HG03196 (cell line): ENCODE results near the gene ARRB1.
"Not testable (repeated sequence)": the region's sequence is repeated elsewhere in the genome, so short reads cannot be mapped to it uniquely, and the experiment has no call there.

Source experiments
- ATAC-seq: cut with Tn5 transposase; IDR thresholded peaks from one replicate; pipeline ENCODE4 v1.9.1; 2021; ENCODE audit not compliant: unreplicated experiment

ARRB1 gene

GRCh38 chr11:75277991-75278790, 73.3 kb downstream of the ARRB1 start:
- ATAC-seq: no peak

DNA sequence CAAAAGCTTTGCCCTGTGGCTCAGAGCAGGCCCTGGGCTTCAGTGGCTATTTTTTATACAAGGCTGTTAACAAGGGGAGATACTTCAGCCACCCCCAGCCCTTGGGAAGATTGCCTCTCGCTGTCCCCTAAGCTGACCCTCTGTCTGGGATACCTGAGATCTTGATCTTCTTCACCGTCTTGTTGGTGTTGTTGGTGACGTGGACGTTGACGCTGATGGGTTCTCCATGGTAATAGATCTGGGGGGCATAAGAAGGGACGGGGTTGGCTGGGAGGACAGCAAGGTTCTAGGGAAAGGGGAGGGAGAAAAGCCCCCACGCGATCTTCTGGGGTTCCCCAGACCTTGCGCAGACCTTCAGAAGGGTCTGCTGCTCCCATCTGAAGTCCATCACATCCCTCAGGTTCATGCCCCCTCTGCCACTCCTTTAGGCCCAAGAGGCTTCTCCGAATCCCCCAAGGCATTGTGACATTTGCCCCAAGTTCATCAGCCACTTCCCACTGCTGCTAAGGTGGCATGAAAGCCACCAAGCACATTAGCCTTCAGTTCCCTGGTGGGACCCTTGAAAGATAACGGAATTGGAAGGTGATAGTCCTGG, 74.2 kb downstream of the ARRB1 start:
- ATAC-seq: no peak

DNA sequence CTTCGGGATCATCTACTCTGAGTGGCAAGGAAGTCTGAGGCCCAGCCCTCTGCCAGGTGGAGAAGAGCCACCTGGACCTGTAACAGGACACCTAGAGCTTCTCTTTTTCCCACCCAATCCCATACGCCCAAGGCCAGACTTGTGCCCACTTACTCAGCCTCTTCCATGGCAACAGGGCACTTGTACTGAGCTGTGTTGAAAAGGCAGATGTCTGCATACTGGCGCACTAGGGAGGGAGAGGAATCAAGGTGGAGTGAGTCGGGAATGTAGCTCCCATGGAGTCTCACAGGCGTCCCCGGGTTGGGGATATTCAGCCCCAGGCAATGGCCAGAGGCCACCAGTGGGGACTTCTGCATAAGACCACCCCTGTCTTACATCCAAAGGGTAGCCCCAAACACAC, 74.8 kb downstream of the ARRB1 start:
- ATAC-seq: no peak

DNA sequence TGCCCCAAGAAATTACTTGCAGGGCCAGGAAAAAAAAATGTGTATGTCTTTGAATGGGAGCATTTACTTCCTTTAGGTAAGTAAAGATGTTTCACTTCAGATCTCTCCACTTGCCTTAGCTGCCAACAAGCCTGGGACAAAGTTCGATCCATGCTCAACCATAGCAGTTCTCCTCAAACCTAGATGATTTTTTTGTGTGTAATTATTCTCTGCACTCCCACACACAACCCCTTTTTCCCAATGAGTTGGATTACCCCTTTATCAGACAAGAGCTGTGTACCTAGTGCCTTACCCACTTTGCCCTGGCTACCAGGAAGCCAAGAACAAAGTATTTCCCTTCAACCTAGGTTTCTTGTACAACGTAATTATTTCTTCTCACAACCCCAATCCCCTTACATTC, 75.3 kb downstream of the ARRB1 start:
- ATAC-seq: no peak

GRCh38 chr11:75275581-75275980, 75.9 kb downstream of the ARRB1 start:
- ATAC-seq: no peak

- not testable (repeated sequence) for ATAC-seq
Observed at GRCh38 chr11:75274716-75275115, 76.7 kb downstream of the ARRB1 start.

DNA sequence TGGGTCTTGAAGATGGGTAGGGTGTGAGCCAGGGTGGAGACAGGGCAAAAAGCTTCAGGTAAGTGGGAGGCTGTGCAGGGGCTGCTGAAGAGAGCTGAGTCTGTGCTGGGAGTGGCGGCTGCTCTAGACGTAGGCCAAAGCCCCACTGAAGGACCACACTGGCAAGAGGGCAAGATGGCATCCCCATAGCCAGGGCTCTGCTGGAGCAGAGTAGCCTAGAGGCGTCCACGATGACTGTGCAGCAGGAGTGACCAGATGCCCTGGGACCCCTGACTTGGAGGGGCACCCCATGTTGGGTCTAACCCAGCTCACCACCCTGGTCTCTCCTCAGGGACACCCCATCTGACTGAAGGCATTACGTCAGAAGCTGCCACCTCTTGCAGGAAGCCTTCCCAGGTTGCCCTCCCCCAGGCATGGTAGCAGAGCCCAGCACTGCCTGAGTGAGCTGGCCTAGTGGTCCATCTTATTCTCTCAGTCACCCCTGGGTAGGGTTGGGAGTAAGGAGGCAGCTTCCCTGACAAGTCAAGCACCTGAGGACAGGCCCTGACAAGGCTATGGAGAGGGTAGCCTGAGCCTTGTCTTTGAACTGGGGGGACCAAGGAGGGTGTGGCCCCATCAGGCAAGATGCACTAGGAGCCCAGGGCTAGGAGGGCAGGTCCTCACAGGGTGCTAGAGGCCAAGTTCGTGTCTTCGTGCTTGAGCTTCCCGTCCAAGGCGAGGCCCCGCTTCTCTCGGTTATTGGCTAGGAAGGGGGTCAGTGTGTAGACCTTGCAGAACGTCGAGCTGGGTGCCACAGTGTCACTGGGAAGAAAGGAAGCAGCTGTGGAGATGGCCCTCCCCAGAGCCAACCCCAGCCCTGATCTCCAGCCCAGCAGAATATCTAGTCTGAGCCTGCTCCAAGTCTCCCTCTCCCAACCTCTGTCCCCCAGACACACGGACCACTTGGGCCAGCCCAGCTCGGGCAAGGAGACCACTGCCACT, 77.8 kb downstream of the ARRB1 start:
- ATAC-seq: no peak

- ATAC-seq: no peak
Observed at GRCh38 chr11:75272821-75273301, 78.6 kb downstream of the ARRB1 start.

DNA sequence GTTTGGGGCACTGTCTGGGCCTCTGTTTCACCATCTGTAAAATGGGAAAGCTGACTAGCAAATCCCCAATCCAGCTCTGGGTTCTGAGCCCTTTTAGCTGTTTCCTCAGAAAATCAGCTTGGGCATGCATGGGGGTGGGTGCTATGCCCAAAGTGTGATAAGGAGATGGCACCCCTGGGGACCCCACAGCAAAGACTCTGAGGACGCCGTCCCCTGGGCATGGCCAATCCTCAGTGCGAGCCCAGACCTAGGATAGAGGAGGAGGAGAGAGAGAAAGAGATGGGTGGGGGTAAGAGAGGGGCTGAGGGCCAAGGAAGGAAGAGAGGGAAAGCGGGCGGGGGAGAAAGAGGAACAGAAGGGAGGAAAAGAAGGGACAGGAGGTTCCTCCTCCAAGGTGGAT, 79.1 kb downstream of the ARRB1 start:
- no peak for ATAC-seq

GRCh38 chr11:75271730-75272129, 79.7 kb downstream of the ARRB1 start:
- ATAC-seq: no peak

DNA sequence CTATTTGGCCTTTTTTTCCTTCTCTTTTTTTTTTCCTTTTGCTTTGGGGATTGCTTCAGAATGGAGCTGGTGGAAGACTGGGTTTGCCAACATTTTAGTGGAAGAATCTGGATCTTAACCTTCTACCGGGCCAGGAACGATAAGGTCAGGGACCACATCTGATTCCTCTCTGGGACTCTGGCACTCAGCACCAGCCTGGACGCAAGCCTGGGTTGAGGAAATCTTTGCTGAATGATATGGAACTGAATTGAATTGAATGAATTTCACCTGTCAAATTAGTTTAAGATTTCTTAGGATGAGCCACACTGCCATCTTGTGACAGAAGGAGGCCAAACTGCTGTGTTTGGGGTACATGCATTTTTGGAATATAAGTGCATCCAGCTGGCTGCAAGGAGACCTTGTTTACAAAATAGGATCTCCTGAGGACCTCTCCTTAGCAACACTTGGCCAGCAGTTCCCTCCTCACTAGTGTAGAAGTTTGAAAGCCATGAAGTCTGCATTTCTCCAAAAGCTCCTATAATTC, 80.5 kb downstream of the ARRB1 start:
- ATAC-seq: no peak

GRCh38 chr11:75269896-75270295, 81.6 kb downstream of the ARRB1 start:
- no peak for ATAC-seq

DNA sequence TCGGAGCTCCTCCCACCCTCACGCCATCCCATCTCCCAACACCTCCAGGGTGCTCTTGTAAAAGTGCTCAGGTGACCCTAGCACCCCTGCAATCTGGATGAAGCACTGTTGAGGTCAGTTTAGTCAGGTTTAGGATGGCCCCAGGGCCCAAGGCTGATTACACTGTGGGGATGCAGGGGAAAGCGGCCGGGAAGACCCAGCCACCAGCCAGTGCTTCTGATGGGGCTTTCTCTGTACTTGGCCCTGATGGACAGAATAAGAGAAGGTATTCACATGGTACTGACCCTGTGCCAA, 82.1 kb downstream of the ARRB1 start:
- no peak for ATAC-seq

DNA sequence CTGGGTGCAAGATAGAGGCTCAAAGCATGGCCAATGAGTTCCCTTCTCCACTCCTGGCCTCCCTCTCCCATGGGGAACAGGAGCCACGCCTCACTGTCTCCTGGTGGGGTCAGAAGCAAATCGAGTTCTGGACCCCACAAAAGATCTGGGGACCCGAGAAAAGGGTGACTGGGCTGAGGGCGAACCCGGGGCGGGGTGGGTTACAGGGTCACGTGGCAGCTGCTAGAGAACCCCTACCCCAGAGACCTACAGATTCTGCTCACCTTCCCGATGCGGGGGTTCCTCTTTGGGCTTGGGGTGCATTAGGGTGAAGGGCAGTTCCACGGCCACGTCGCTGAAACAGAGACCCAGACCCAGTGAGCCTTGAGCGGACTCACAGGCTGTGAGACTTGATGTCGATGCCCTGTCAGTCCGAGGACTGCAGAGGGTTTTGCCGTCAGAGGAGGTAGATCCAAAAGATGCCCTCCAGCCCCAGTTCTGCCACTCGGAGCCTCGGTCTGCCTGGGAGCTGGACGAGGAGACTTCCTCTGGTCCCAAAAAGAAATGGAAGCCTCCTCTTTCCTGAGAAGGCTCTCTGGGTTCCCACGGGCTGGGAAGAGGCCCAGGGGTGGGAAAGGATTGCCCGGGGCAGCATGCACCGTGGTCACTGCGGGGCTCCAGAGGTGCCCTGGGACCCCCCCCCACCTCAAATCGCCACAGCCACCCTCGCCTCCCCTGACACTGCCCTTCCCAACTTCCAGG, 82.7 kb downstream of the ARRB1 start:
- ATAC-seq: no peak

DNA sequence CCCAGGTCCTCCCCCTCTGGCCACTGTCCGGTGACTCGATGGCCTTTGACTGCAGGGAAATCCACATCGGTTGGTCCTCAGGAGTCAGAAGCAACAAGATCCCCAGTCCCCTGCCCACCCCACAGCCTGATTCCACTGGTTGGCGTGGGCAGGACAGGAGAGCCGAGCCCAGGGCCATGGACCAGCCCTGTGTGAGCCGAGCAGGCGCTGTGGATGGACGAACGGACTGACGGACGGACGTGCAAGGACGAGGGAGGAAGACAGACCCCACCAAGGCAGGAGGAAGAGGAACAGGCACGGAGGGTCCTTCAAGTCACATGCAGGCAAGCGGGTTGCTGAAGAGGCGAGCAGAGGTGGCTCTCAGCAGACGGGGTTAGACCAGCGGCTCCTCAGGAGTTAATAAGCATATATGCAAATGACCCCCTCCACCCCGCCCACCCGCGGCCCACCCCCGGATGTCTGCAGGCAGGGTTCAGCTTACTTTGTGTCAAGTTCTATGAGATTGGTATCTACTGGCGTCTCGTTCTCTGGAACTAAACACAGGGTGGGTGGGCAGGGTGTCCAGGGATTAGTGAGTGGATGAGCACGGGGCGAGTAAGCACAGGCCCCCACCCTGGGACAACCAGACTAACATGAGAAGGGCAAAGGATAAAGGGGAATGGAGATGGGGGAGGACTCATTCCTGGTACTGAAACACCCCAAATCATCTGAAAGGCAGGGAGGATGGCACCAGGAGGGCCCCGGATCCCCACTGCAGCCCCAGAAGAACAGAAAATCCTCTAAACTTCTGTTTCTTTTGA, 84.1 kb downstream of the ARRB1 start:
- no peak for ATAC-seq

DNA sequence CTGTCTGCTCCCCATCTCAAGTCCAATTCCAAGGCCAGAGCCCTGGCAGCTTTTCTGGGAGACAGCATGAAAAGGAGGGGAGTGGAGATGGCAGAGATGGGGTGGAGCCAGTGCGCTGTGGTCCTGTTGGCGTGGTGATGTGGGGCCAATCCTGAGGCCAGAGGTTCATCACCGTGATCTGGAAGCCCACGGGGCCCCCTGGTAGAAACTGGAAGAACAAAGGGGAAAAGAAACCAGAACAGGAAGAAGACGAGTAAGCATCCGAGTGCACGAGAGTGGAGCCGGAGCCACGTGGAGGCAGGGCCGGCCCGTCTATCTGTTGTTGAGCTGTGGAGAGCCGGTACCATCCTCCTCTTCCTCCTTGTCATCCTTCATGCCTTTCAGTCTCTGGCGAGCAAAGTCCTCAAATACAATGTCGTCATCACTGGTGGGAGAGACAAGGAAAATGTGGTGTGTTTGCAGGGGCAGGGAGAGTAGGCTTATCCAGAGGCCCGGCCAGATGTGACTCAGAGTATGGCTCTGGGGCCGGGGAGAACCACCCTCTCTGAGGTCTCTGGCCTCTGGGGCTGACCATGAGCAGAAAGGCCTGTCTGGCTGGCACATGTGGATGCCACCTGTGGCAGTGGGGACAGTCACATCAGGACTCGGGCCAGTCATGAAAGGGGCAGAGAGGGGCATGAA, 85.5 kb downstream of the ARRB1 start:
- no peak for ATAC-seq

- ATAC-seq: no peak
Observed at GRCh38 chr11:75264971-75265370, 86.5 kb downstream of the ARRB1 start.

DNA sequence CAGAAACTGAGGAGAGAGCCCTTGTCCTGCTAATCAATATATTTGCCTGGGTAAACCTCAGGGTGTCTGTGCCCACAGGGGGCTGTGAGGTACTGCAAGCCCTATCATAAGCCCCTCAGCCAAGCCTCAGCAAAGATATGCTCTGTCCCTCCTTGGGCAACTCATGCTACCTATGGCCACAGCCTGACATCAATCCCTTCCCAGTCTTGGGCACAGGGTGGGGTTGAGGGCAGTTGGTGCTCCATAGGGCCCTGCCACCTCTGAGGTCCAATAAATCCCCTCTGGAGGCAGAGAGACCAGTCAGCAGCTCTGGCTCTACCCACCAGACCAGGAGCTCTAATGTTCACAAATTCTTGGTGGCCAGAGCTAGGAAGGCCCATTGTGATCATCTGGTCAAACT, 87.1 kb downstream of the ARRB1 start:
- ATAC-seq: no peak

DNA sequence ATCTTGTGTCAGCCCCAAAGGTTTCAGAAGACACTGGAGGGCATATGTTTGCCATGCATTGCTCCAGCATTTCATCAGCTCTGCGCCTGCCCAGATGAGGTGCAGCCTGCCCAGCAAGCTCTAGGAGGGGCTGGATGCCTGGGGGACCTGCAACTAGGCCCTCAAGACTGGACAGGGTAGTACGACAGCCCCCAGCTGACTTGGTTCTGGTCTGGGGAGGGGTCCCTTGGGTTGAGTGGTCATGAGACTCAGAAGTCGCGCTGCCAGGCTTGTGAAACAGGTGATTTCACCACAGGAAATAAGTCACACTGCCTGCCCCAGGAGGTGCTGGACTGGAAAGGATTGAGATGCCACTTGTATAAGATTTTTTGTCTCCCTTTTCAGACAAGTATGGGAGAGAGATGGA, 87.5 kb downstream of the ARRB1 start:
- ATAC-seq: no peak
